Calu3 (cell line): ENCODE data around the gene NMUR2. TPM values are rescaled to one million over a fixed set of nuclear protein-coding genes. Genes with fewer than 3 reads are reported as not detected.

Experiments used
- BruUV-seq: library from RNA; stranded (reverse); fragments of 400-500 nt; replicated peaks from 2 replicates; lab custom pipeline; 2021; lab: Mats Ljungman, UMichigan
- CTCF ChIA-PET: fragments of 300-600 bp; sonication (Branson Sonifier 250); formaldehyde crosslinking; loops from one replicate; lab custom pipeline; 2022; ENCODE audit warnings: antibody characterized with exemption; lab: Charles Lee
- DNase-seq: peaks from one replicate; pipeline ENCODE4 v3.0.0; 2022
- H3K27ac Mint-ChIP-seq: one replicate; pipeline ENCODE4 v1.8.0; 2022; ENCODE audit warnings: mixed read lengths; ENCODE audit not compliant: unreplicated experiment
- H3K27me3 Mint-ChIP-seq: one replicate; pipeline ENCODE4 v1.8.0; 2022; ENCODE audit warnings: mixed read lengths; ENCODE audit not compliant: unreplicated experiment
- H3K36me3 Mint-ChIP-seq: one replicate; pipeline ENCODE4 v1.8.0; 2022; ENCODE audit warnings: mild to moderate bottlenecking, moderate library complexity, mixed read lengths; ENCODE audit not compliant: insufficient read depth, unreplicated experiment
- H3K4me1 Mint-ChIP-seq: one replicate; pipeline ENCODE4 v1.8.0; 2022; ENCODE audit warnings: mild to moderate bottlenecking, low read depth, mixed read lengths; ENCODE audit not compliant: unreplicated experiment
- H3K4me3 Mint-ChIP-seq: one replicate; pipeline ENCODE4 v1.8.0; 2022; ENCODE audit warnings: mild to moderate bottlenecking, low read depth, moderate library complexity, mixed read lengths; ENCODE audit not compliant: unreplicated experiment
- H3K9me3 Mint-ChIP-seq: one replicate; pipeline ENCODE4 v1.8.0; 2022; ENCODE audit warnings: low read depth, mixed read lengths; ENCODE audit not compliant: unreplicated experiment
- intact Hi-C: fragments of 100-400 bp; cut with micrococcal nuclease; formaldehyde crosslinking; loops from one replicate; pipeline ENCODE4 v1.10.0; 2022; ENCODE audit not compliant: unreplicated experiment
- total RNA-seq: library from RNA; stranded (reverse); gene quantifications from 2 replicates; pipeline ENCODE4 v1.2.3, GENCODE V29; 2022
- TF ChIP-seq, protein P1 (sequence below): fragments of 200-600 bp; IDR thresholded peaks from one replicate; pipeline ENCODE4 v1.8.0; 2022; ENCODE audit warnings: antibody characterized with exemption; ENCODE audit not compliant: unreplicated experiment

The NMUR2 gene
- total RNA-seq, 1 experiment from 2014 or later, result 178 TPM

DNA sequence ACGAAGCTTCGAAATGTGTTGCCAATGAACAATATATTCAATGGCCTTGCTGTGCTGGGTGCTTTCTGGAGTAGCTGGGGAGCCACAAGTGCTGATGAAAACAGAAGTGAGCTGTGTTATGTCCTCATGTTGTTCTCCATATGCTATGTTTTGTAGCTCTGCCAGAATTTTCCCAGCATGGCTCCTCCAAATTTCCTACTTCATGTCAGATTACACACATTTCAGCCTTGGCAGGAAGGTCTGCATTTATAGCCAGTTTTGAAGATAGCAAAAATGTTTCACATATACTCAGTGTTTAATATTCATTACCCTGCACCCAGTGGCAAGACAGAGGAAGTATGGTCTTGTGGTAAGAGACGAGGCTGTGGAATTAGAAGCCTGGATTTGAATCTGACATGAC lies 22.6 kb upstream of the NMUR2 start:
- H3K4me1 Mint-ChIP-seq, result peaks cover 6% of the 10 kb centered on the region
- BruUV-seq, result no TSS peak
- CTCF ChIA-PET, result no interaction called here
- H3K27me3 Mint-ChIP-seq, result no peaks in the 10 kb centered on the region
- TF ChIP-seq, protein P1, sequence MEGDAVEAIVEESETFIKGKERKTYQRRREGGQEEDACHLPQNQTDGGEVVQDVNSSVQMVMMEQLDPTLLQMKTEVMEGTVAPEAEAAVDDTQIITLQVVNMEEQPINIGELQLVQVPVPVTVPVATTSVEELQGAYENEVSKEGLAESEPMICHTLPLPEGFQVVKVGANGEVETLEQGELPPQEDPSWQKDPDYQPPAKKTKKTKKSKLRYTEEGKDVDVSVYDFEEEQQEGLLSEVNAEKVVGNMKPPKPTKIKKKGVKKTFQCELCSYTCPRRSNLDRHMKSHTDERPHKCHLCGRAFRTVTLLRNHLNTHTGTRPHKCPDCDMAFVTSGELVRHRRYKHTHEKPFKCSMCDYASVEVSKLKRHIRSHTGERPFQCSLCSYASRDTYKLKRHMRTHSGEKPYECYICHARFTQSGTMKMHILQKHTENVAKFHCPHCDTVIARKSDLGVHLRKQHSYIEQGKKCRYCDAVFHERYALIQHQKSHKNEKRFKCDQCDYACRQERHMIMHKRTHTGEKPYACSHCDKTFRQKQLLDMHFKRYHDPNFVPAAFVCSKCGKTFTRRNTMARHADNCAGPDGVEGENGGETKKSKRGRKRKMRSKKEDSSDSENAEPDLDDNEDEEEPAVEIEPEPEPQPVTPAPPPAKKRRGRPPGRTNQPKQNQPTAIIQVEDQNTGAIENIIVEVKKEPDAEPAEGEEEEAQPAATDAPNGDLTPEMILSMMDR, result no peak
- no peak overlapping the region for H3K27ac Mint-ChIP-seq
- H3K9me3 Mint-ChIP-seq, result no peaks in the 10 kb centered on the region
- DNase-seq, result no peak
- H3K4me3 Mint-ChIP-seq, result no peak overlapping the region
- H3K36me3 Mint-ChIP-seq, result no peaks in the 10 kb centered on the region
- intact Hi-C loops, result no loop called here

DNA sequence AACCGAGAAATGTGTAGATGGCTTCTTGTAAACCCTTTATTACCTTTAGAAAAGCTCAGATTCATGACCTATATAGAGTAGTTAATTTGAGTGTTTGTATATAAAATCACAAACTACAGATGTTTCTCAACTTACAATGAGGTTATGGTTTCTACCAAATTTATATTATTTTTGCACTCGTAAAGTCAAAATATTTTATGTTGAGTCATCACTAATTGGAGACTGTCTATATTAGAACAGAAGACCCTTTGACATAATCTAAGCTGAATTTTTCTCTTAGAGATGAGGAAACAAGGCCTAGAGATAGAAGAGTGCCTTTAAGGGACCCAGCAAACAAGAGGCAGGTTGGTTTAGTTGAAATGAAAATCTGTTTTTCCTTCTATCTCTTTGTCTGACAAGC lies 20.0 kb upstream of the NMUR2 start:
- H3K9me3 Mint-ChIP-seq, result no peaks in the 10 kb centered on the region
- DNase-seq, result no peak
- CTCF ChIA-PET, result no interaction called here
- BruUV-seq, result no TSS peak
- H3K36me3 Mint-ChIP-seq, result no peaks in the 10 kb centered on the region
- H3K27me3 Mint-ChIP-seq, result no peaks in the 10 kb centered on the region
- no peak overlapping the region for H3K4me3 Mint-ChIP-seq
- no peaks in the 10 kb centered on the region for H3K4me1 Mint-ChIP-seq
- TF ChIP-seq, protein P1, result no peak
- intact Hi-C loops, result no loop called here
- H3K27ac Mint-ChIP-seq, result no peak overlapping the region

DNA sequence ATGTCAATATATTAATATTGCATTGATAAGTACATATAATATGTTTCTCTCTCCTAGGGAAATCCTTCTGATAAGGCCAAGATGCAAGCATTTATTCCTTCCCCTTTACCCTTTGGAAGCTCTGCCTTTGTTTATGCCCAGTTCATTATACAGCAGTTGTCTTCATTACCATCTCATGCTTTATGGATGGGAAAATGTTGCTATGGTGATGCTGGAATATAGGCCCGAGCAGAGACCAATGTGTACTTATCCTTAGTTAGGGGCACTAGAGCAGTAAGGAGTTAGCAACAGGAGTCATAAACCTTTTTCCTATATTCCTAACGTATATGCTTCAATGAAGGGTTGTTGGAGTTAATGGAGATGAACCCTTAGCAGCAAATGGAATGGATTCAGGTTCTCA lies 19.4 kb upstream of the NMUR2 start:
- intact Hi-C loops, result no loop called here
- DNase-seq, result no peak
- Mint-ChIP-seq H3K4me3 (no peak overlapping the region), H3K36me3 (no peaks in the 10 kb centered on the region), H3K9me3 (no peaks in the 10 kb centered on the region), H3K4me1 (no peaks in the 10 kb centered on the region), H3K27me3 (no peaks in the 10 kb centered on the region), H3K27ac (no peak overlapping the region)
- no TSS peak for BruUV-seq
- TF ChIP-seq, protein P1, result no peak
- CTCF ChIA-PET, result no interaction called here

DNA sequence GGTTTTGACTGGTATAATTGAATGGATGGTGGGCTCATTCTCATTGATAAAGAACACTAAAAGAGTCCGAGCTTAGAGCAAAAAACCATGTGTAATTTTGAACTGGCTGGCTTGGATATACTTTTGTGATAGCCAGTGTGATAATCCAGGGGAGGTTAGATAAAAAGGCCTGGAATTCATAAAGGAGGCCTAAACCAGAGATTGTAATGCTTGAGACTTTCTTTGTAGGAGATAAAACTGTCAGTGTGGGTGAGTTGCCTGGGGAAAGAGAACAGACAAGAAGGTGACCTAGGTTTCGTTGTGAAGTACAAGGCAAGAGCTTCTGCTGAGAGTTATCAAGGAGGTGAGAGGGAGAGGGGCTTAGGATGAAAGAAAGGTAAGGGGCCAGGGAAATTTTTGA lies 17.0 kb upstream of the NMUR2 start:
- no peak overlapping the region for H3K4me3 Mint-ChIP-seq
- intact Hi-C loops, result no loop called here
- no peaks in the 10 kb centered on the region for H3K9me3 Mint-ChIP-seq
- no peak for DNase-seq
- H3K27me3 Mint-ChIP-seq, result no peaks in the 10 kb centered on the region
- H3K4me1 Mint-ChIP-seq, result no peaks in the 10 kb centered on the region
- no peaks in the 10 kb centered on the region for H3K36me3 Mint-ChIP-seq
- TF ChIP-seq, protein P1, result no peak
- BruUV-seq, result no TSS peak
- no peak overlapping the region for H3K27ac Mint-ChIP-seq
- CTCF ChIA-PET, result no interaction called here
